ENCODE results near the gene ADAR. TPM values are rescaled to one million over a fixed set of nuclear protein-coding genes. Genes with fewer than 3 reads are reported as not detected.

Gene ADAR
- polyA plus RNA-seq, 1 donor (not counting 4 experiments of a cell fraction or from before 2014, with no cell fraction given): 148 TPM

DNA sequence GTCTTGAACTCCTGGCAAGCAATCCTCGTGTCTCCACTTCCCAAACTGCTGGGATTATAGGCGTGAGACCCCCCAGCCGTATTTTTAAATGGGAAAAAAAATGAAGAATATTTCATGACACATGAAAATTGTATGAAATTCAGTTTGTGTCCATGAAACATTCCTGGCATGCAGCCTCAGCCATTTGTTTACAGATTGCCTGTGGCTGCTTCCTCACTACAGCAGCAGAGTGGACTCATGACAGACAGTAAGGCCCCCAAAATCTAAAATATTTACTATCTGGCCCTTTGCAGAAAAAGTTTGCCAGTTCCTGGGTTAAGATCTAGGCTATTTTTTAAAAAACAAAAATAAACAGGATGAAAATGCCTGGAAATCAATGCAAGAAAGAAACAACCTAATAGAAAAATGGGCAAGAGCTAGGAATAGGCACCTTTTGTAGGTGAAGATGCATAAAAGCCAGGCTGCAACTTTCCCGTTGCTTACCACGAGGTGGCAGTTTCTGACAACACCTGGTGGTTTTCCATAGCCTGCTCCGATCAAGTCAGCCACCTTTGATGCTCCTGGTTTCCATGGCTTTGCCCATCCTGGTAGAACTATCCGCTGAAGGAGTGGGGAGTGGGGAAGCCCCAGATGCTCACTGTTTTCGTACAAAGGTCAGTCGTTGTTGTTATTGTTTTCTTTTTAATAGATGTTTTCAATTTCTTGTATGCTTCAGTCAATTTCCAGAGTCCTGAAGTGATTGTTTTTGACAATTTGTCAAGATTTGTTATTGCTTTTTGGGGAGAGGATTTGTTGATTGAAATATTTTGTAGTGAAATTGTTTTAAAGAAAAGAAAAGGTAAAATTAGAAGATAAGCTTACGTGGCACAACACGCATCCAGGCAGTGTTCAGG, 73.8 kb downstream of the ADAR start:
- FAIRE-seq (peak; percentile 53), DNase-seq (ENCODE audit: low read depth, low spot score) (no peak)
- H2AFZ ChIP-seq (ENCODE audit: control insufficient read depth, low read length): no peak overlapping the region

More for the DNA sequence above, 73.8 kb downstream of the ADAR start:
- H3K27ac ChIP-seq (ENCODE audit: control insufficient read depth, insufficient read depth, low read length): no peak overlapping the region
- peaks cover 13% of the 10 kb centered on the region for H3K27me3 ChIP-seq (ENCODE audit: control insufficient read depth, extremely low read depth, insufficient read depth, low read length)
- no peaks in the 10 kb centered on the region for H4K20me1 ChIP-seq (ENCODE audit: control insufficient read depth, extremely low read depth, insufficient read depth, low read length)
- no peaks in the 10 kb centered on the region for H3K79me2 ChIP-seq (ENCODE audit: control insufficient read depth, insufficient read depth, low read length)
- no peaks in the 10 kb centered on the region for H3K4me1 ChIP-seq (ENCODE audit: control insufficient read depth, extremely low read depth, insufficient read depth, low read length)
- H3K36me3 ChIP-seq (ENCODE audit: control insufficient read depth in 2 of 2, extremely low read depth in 1 of 2, insufficient read depth in 2 of 2, low read length in 2 of 2): no peaks in the 10 kb centered on the region
- TF ChIP-seq, protein P1, sequence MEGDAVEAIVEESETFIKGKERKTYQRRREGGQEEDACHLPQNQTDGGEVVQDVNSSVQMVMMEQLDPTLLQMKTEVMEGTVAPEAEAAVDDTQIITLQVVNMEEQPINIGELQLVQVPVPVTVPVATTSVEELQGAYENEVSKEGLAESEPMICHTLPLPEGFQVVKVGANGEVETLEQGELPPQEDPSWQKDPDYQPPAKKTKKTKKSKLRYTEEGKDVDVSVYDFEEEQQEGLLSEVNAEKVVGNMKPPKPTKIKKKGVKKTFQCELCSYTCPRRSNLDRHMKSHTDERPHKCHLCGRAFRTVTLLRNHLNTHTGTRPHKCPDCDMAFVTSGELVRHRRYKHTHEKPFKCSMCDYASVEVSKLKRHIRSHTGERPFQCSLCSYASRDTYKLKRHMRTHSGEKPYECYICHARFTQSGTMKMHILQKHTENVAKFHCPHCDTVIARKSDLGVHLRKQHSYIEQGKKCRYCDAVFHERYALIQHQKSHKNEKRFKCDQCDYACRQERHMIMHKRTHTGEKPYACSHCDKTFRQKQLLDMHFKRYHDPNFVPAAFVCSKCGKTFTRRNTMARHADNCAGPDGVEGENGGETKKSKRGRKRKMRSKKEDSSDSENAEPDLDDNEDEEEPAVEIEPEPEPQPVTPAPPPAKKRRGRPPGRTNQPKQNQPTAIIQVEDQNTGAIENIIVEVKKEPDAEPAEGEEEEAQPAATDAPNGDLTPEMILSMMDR (optimal IDR thresholded peaks at IDR 0.05 in 1 of 3, IDR thresholded peaks at IDR 0.05 in 1 of 3, conservative IDR thresholded peaks at IDR 0.05 in 1 of 3; ENCODE audit: extremely low read depth in 1 of 3, insufficient read depth in 2 of 3, low read length in 3 of 3): peak; percentile 80 to 87 (median 85)
- TF ChIP-seq EZH2 (IDR thresholded peaks at IDR 0.05; ENCODE audit: low read length): no peak
- dilution Hi-C loops (cut with MboI; ENCODE audit: extremely low pct_ligation_motif_present, low sequenced_read_pairs): no loop called here
- no peak overlapping the region for H3K4me2 ChIP-seq (ENCODE audit: control insufficient read depth, extremely low read depth, insufficient read depth, low read depth, low read length)
- no peak overlapping the region for H3K4me3 ChIP-seq (ENCODE audit: control insufficient read depth in 2 of 3, extremely low read depth in 1 of 3, insufficient read depth in 2 of 3, low read depth in 1 of 3, low read length in 3 of 3)
- H3K9me1 ChIP-seq (ENCODE audit: control insufficient read depth, extremely low read depth, insufficient read depth, low read length): no peaks in the 10 kb centered on the region
- no peaks in the 10 kb centered on the region for H3K9me3 ChIP-seq (ENCODE audit: control insufficient read depth, low read depth, low read length)
- no peak overlapping the region for H3K9ac ChIP-seq (ENCODE audit: control insufficient read depth, extremely low read depth, insufficient read depth, low read length)

Other genes starting within 250 kb of the ADAR start
- 12.6 to 24.1 TPM (median 15.9 TPM) in 3 replicates for gene IL6R, start 202.8 kb downstream of the ADAR start, polyA plus RNA-seq
- gene TDRD10, start 106.0 kb downstream of the ADAR start, polyA plus RNA-seq: not detected in 3 replicates
- 0.01 to 0.02 TPM (median 0.01 TPM) in 3 replicates for gene SHE, start 105.8 kb downstream of the ADAR start, polyA plus RNA-seq
- gene UBE2Q1, start 49.5 kb downstream of the ADAR start, polyA plus RNA-seq: 13.0 to 17.6 TPM (median 17.2 TPM) in 3 replicates
- 0.06 to 0.09 TPM (median 0.08 TPM) in 3 replicates for gene CHRNB2, start 40.4 kb downstream of the ADAR start, polyA plus RNA-seq